Activated naive CD4-positive, alpha-beta T cell treated with anti-CD3 and anti-CD28 coated beads, Interleukin-2, amount 10 ng/mL, durations not matched to agents 7 days and 5 days (primary cell): ENCODE measurements around the gene KLHL22.

Experiments used
- CTCF ChIA-PET: fragments of 350-600 bp; sonication (Branson Sonifier 250); formaldehyde crosslinking; loops from one replicate; lab custom pipeline; 2021; ENCODE audit warnings: antibody characterized with exemption; lab: Charles Lee
- DNase-seq: peaks from one replicate; pipeline ENCODE4 v3.0.0-alpha.2; 2020
- H3K27ac Mint-ChIP-seq: one replicate; pipeline ENCODE4 v1.8.0; 2021; ENCODE audit warnings: mild to moderate bottlenecking, moderate library complexity, mixed read lengths
- H3K27me3 Mint-ChIP-seq: one replicate; pipeline ENCODE4 v1.8.0; 2021; ENCODE audit warnings: mild to moderate bottlenecking, mixed read lengths
- H3K36me3 Mint-ChIP-seq: one replicate; pipeline ENCODE4 v1.8.0; 2021; ENCODE audit warnings: mixed read lengths
- H3K4me1 Mint-ChIP-seq: one replicate; pipeline ENCODE4 v1.8.0; 2021; ENCODE audit warnings: mixed read lengths
- H3K4me3 Mint-ChIP-seq: one replicate; pipeline ENCODE4 v1.8.0; 2021; ENCODE audit warnings: mild to moderate bottlenecking, moderate library complexity, mixed read lengths
- H3K9me3 Mint-ChIP-seq: one replicate; pipeline ENCODE4 v1.8.0; 2021; ENCODE audit warnings: mixed read lengths

Gene KLHL22

DNA sequence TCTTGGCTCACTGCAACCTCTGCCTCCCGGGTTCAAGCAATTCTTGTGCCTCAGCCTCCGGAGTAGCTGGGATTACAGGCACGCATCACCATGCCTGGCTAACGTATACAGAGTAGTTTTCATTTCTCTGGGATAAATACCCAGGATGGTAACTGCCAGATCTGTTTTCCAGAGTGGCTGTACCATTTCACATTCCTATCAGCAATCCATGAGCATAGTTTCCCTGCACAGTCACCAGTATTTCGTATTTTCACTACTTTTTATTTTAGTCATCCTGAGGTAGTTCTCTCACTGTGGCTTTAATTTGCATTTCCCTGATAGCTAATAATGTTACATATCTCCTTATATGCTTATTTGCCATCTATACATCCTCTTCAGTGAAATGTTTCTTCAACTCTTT is 47.0 kb downstream of the KLHL22 start:
- CTCF ChIA-PET: no interaction called here
- Mint-ChIP-seq H3K27ac (no peak overlapping the region), H3K4me3 (no peak overlapping the region), H3K9me3 (no peaks in the 10 kb centered on the region), H3K36me3 (peaks cover 37% of the 10 kb centered on the region), H3K27me3 (no peaks in the 10 kb centered on the region), H3K4me1 (no peaks in the 10 kb centered on the region)
- DNase-seq: no peak

DNA sequence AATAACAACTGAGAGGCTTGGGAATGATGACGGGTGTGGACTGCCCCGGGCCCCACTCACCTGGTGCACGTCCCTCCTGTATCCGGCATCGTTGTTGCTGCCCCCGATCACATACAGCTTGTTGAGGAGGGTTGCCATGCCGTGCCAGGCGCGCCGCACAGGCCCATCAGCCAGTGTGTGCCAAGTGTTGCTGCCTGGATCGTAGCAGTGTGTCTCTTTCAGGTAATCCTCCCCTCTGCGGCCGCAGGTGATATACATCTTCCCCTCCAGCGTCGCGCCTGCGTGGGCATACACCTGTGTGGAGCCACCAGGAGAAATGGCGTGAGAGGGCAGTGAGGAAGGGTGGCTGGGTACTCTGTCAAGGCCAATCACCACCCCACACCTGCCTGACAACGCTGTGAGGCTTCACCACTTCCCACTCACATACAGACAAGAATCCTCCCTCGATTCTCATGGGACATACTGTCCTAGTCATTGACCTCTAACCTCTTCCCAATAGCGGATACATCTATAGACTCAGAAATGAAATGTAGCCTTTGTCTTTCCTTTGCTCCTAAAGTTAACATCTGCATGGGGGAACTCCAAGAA is 49.1 kb downstream of the KLHL22 start:
- CTCF ChIA-PET: no interaction called here
- Mint-ChIP-seq H3K4me3 (no peak overlapping the region), H3K27me3 (no peaks in the 10 kb centered on the region), H3K36me3 (peaks cover 39% of the 10 kb centered on the region), H3K4me1 (no peaks in the 10 kb centered on the region), H3K9me3 (no peaks in the 10 kb centered on the region), H3K27ac (no peak overlapping the region)
- DNase-seq: no peak

DNA sequence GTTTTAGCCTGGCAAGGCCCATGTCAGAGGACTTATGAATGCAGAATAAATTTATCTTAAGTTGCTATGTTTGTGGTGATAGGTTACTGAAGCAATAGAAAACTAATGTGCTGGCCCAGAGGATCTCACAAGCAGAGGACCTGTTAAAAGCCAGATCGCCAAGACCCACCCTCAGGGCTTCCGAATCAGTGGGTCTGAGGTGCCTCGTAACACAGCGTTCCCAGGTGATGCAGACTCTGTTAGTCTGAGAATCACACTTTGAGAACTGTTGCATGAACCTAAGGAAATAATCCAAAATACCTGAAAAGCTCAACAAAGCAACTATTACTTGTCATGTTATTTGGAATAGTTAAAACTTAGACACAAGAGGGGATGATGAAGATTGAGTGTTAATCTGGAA is 51.3 kb downstream of the KLHL22 start:
- no peak overlapping the region for H3K27ac Mint-ChIP-seq
- CTCF ChIA-PET: interaction anchor here (1.5 kb wide), 1 partner anchor 12 kb away, joined by 3 read pairs; no protein-coding TSS in a partner anchor
- no peaks in the 10 kb centered on the region for H3K4me1 Mint-ChIP-seq
- H3K36me3 Mint-ChIP-seq: peaks cover 33% of the 10 kb centered on the region
- H3K9me3 Mint-ChIP-seq: no peaks in the 10 kb centered on the region
- H3K27me3 Mint-ChIP-seq: peaks cover 12% of the 10 kb centered on the region
- peak; percentile 1 for DNase-seq
- H3K4me3 Mint-ChIP-seq: no peak overlapping the region

DNA sequence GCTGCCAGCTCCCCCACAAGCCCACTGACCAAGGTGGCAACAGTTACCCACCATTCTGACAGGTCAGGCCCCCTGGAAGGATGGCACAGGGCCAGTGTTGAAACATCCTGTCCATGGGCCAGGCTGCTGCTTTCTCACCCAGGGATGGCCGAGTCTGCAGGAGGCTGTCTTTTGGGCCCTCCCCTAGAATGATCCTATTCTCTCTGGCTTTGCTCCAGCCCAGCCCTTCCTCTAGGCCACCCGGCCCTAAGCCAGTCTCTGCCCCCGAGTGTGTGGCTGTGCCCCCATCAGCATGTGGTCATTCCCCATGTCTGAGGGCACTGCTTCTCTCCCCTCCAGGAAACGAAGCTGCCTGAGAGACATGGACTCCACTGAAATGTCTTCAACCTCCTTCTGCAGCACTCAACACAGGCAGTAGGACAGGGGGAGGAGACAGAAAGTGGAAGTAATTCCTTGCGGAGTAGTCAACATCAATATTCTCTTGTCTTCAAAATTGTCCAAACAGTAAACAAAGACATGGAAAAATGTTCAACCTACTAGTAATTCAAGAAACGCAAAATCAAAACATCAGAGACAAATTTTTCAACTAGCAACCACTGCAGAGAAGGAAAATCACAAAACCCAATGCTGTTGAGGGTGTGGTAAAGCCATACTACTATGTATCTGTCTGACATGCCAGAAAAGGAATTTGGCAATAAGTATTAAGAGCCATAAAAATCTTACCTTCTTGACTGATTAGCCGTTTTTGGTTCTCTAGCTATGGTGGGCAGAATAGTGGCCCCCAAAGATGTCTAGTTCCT is 52.9 kb downstream of the KLHL22 start:
- H3K4me3 Mint-ChIP-seq: no peak overlapping the region
- no peak overlapping the region for H3K27ac Mint-ChIP-seq
- no peaks in the 10 kb centered on the region for H3K9me3 Mint-ChIP-seq
- H3K27me3 Mint-ChIP-seq: peaks cover 28% of the 10 kb centered on the region
- CTCF ChIA-PET: no interaction called here
- peaks cover 33% of the 10 kb centered on the region for H3K36me3 Mint-ChIP-seq
- no peaks in the 10 kb centered on the region for H3K4me1 Mint-ChIP-seq
- DNase-seq: peak; percentile 18

DNA sequence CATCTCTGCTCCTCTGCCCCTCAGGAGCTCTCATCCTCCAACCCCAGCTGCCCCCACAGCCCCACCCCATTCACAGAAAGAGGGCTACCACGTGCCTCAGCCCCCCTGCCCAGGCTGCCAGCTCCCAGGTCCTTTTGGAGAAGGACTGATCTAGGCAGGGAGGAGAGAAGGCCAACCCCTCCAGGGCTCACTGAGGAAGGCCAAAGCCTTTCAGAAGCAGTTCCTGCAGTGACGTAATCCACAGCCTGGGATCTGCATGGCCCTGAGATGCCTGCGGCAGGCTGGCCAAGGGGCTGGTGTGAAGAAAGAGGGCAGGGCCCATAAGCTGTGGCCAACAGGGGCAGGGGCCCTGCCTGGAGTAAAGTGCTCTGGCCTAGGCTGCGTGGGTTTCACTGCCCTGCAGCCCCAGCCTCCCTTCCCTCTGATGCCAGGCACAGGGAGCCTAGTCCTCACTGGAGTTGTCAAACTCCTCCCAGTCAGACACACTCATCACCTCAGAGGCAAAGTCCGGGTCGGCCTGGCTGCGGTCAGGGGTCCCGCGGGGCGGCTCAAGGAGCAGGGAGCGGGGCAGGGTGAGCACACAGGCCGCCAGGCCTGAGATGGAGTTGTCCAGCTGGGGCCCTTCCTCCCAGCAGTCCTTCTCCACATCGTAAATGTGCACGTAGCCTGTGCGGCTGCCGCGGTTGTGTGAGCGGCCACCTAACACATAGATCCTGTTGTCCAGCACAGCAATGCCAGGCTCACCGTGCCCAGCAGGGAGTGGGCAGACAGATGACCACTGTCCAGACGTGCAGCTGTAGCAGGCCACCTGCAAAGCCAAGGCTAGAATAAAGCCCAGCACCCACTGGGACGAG is 53.7 kb downstream of the KLHL22 start:
- CTCF ChIA-PET: no interaction called here
- H3K4me3 Mint-ChIP-seq: no peak overlapping the region

DNA sequence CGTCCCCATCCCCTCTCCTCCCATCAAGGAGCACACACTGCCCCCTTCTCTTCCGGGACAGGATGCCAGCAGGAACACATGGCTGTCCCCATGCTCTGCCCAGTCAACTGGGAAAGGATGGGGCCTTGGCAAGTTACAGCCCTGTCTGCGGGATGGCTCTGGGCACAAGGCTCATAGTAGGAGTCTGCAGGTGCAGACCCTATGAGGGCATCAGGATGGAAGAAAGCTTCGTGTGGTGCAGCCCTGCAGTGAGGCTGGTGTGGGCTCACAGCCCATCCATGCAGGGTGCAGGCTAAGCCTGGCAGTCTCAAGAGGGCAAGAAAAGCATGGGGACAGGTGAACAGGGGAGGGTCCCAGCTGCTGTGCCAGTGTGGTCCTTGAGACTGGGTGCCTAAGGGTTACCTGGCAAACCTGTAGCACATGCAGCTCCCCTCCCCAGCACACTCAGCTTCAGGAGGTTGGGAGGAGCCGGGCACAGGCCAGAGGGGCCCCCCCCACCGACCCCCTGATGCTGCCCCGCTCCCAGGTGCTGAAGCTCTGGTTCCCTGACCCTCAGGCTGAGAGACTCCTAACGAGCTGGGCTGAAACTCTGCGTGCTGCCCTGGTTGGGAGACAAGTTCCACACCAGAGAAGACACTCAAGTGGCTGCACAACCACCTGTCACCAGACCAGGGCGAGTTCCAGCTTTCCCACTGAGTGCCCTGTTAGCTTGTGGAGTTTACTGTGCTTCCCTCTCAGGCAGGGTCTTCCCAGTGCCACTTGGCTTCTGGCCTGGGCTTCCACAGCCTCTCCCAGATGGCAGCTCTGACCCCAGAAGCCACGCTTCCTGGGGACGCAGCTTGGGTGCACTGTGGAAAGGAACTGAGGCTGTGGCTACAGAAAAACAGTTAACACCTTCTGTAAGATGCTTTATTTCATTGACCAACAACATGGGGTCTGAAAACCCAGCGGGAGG is 54.7 kb downstream of the KLHL22 start:
- H3K4me3 Mint-ChIP-seq: no peak overlapping the region
- peaks cover 44% of the 10 kb centered on the region for H3K27me3 Mint-ChIP-seq
- H3K36me3 Mint-ChIP-seq: peaks cover 23% of the 10 kb centered on the region
- H3K4me1 Mint-ChIP-seq: peaks cover 11% of the 10 kb centered on the region
- DNase-seq: peak; percentile 20
- no peaks in the 10 kb centered on the region for H3K9me3 Mint-ChIP-seq
- no peak overlapping the region for H3K27ac Mint-ChIP-seq
- CTCF ChIA-PET: no interaction called here

More for the DNA sequence above, 53.7 kb downstream of the KLHL22 start:
- peak; percentile 18 for DNase-seq
- Mint-ChIP-seq H3K27ac (no peak overlapping the region), H3K27me3 (peaks cover 36% of the 10 kb centered on the region), H3K36me3 (peaks cover 32% of the 10 kb centered on the region), H3K4me1 (peaks cover 6% of the 10 kb centered on the region), H3K9me3 (no peaks in the 10 kb centered on the region)

DNA sequence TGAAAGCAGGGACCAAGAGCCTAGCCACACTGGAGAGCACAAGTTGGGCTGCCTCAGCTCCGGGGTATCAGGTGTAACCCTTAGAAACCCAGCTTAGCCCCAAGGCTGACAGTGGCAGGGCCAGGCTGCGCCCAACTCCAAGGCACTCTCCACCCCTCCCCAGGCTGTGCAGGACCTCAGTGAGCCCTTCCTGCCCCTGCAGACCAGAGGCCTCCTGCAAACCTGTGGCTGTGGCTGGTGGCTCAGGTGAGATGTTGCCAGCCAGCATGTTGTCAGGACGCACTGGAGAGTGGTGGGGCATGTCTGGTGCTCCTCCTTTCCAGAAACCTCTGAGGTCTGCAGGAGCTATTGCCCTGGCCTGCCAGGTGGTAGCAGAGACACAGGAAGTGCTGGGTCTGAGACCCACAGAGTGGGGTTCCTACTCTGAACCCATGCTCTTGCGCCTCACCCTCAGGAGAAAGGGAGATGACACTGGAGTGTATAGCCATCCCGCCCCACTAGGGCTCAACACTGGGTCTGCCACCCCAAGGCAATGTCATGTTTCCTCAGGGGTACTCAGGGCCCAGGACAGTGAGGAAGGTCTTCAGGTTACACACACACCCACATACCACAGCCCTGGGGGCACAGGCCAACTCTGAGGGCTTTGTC is 55.5 kb downstream of the KLHL22 start:
- Mint-ChIP-seq H3K36me3 (peaks cover 23% of the 10 kb centered on the region), H3K4me3 (no peak overlapping the region), H3K9me3 (no peaks in the 10 kb centered on the region), H3K27me3 (peaks cover 53% of the 10 kb centered on the region), H3K27ac (peak overlapping the region; percentile 19), H3K4me1 (peaks cover 13% of the 10 kb centered on the region)
- CTCF ChIA-PET: no interaction called here
- peak; percentile 18 for DNase-seq

DNA sequence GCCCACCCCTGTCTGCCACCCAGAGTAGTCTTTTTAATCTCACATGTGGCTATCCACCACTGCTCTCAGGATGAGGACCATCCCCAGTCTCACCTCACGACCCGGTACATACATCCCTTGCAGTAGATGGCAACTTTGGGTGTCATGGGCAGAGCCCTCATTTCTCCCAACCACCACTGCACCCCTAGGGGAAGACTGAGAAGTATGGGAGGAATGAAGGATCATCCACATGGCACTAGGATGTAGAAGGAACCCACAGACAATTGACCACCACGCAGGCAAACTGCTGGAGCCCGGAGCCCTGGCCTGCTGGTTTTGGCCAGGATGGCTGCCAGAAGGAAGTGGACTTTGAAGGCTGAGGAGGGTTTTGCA is 56.1 kb downstream of the KLHL22 start:
- H3K36me3 Mint-ChIP-seq: peaks cover 21% of the 10 kb centered on the region
- no peak overlapping the region for H3K27ac Mint-ChIP-seq
- CTCF ChIA-PET: no interaction called here
- no peak overlapping the region for H3K4me3 Mint-ChIP-seq
- H3K27me3 Mint-ChIP-seq: peaks cover 58% of the 10 kb centered on the region
- no peaks in the 10 kb centered on the region for H3K9me3 Mint-ChIP-seq
- DNase-seq: no peak
- peaks cover 13% of the 10 kb centered on the region for H3K4me1 Mint-ChIP-seq

DNA sequence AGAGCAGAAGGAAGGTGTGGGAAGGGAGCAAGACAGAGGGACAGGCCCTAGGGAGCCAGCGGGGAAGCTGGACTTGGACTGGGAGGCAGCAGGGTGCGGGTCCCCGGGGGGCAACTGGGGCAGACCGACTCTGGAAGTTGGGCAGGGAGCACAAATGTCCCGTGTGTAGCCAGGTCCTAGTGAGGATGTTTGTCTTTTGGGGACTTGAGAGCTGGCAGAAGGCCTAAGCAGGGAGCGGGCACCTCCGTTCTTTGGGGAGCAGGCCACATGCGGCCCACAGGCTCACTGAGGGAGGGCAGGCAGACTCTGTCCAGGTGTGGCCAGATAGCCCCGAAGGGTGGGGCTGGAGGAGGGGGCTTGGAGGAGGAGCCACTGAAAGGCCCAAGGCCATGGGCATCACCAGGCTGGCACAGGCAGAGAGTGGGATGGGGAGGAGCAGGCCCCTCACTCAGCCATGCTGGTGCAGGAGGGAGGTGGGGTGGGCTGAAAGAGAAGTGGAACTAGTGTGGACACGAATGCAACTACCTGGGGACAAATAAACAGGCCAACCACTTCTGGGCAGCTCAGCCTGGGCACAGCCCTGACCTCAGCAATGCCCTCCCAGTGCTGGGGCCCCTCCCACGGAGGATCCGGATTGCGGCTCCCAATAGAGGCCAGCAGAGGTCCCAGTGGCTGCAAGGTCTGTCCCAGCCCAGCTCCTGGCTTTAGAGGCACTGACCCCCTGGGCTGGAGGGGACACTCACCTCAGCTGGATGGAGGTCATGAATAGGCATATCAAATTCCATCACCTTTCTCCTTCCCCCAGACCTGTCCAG is 56.7 kb downstream of the KLHL22 start:
- Mint-ChIP-seq H3K27me3 (peaks cover 65% of the 10 kb centered on the region), H3K36me3 (peaks cover 15% of the 10 kb centered on the region), H3K4me3 (no peak overlapping the region), H3K9me3 (no peaks in the 10 kb centered on the region), H3K27ac (peak overlapping the region; percentile 43), H3K4me1 (peaks cover 13% of the 10 kb centered on the region)
- CTCF ChIA-PET: no interaction called here
- no peak for DNase-seq

DNA sequence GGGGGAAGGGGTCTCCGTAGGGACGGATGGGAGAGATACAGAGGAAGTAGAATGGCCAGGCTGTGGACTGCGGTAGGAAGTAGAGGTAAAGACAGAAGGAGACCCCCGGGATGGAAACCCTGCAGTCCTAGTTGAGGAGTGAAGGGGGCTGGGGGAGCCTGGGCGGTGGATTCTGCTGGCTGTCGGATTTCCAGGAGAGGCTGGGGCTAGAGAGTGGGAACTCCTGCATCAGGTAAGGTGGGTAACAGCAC is 57.2 kb downstream of the KLHL22 start:
- DNase-seq: no peak
- H3K27ac Mint-ChIP-seq: peak overlapping the region; percentile 43
- H3K9me3 Mint-ChIP-seq: no peaks in the 10 kb centered on the region
- H3K4me1 Mint-ChIP-seq: peaks cover 13% of the 10 kb centered on the region
- H3K36me3 Mint-ChIP-seq: peaks cover 15% of the 10 kb centered on the region
- no peak overlapping the region for H3K4me3 Mint-ChIP-seq
- CTCF ChIA-PET: no interaction called here
- H3K27me3 Mint-ChIP-seq: peaks cover 70% of the 10 kb centered on the region

DNA sequence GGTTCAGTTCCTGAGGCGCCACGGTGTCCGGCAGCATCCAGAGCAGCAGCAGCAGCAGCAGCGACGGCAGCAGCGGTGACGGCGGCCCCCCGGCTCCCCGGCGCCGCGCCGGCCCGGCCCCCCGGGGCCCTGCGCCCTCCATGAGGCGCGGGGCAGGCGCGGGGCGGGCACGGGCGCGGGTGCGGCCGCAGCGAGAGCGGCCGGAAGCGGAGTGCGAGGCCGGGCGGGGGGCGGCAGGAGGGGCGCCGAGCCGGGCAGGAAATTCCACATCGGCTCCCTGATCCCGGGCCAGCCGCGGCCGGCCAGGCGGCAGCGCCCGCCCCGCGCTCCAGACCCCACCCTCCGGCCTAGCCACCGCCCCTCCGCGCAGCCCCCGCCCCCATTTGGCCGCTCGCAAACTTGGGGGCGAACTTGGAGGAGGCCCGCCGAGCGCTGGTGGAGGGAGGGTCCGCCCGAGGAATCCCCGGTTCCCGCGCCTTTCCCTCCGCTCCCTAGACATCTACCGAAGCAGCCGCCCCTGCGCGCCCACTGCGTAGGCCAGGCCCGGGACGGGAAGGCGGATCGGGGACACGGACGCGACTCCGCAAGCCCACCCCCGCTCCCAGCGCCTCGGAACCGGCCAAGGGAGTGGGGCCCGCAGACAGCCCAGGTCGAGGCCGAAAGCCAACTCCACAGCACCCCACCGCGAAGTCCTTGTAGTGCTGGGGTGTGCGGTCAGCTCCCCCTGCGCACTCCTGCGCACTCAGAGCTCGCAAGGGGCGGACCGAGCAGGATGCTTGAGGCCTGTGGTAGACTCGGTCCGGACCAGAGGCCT is 57.8 kb downstream of the KLHL22 start, which contains the start of gene SCARF2:
TSS of gene SCARF2 (minus strand) at position 213 of the 814 bp plus-strand sequence. CDS start at position 142, 71 bp downstream.
- Mint-ChIP-seq H3K4me1 (peaks cover 13% of the 10 kb centered on the region), H3K27me3 (peaks cover 75% of the 10 kb centered on the region), H3K27ac (peak within 1 kb of the TSS; percentile 43), H3K4me3 (peak within 1 kb of the TSS; percentile 42), H3K36me3 (peaks cover 11% of the 10 kb centered on the region), H3K9me3 (no peaks in the 10 kb centered on the region)
- no peak for DNase-seq
- CTCF ChIA-PET: no interaction called here
